ENCODE data around the gene DRAP1. TPM values are rescaled to one million over a fixed set of nuclear protein-coding genes. Genes with fewer than 3 reads are reported as not detected.
A peak's percentile ranks its signal among the peaks of the same experiment; 100 is the strongest.

Gene DRAP1
- total RNA-seq, 2 donors from 2014 or later, result 83.8 to 103 TPM

DNA sequence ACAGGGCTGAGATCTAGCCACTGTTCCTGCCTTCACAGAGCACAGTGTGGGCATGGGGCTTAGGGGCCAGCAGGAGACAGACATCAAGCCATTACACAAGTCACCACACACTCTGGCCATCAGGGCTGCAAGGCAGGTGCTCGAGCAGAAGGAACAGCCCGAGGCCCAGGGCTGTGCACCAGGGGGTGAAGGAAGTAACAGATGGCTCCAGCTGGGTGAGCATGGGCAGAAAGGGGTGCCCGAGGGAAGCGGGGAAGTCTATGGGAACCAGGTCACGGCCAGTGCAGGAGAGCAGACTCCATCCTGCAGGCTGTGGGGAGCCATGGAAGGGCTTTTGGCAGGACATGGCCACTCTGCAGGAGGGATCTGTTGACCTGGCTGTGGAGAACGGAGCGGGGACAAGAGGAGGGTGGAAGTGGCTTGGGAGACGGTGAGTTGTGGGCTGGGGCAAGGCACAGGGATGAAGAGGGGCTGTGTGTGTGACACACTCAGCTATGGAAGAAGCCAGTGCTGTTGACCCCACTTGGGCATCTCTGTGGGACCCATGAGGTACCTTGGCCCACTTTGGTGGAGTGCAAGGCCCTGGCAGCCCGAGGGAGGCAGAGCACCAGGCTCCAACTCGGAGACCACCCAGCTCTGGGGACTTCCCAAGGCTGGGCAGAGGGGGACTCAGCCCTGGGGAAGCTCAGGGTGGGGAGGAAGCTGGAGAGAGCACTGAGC lies 4.0 kb upstream of the DRAP1 start:
- H3K27ac ChIP-seq (ENCODE audit: low read depth, low read length), result no peak overlapping the region
- H3K4me3 ChIP-seq (ENCODE audit: low read length), result no peak overlapping the region
- H3K4me1 ChIP-seq (ENCODE audit: control insufficient read depth, insufficient read depth, low read length), result peaks cover 7% of the 10 kb centered on the region
- H3K9me3 Mint-ChIP-seq, result no peaks in the 10 kb centered on the region
- peaks cover 5% of the 10 kb centered on the region for H3K4me1 Mint-ChIP-seq
- H3K36me3 Mint-ChIP-seq (ENCODE audit: low read depth), result no peaks in the 10 kb centered on the region
- WGBS, 2 experiments (ENCODE audit: insufficient coverage in 1 of 2, insufficient read length in 1 of 2), result 80 to 95% methylated on average over 4 to 10 of the region's 10 CpGs
- peaks cover 8% of the 10 kb centered on the region for H3K36me3 ChIP-seq (ENCODE audit: control insufficient read depth, insufficient read depth, low read length)
- H3K9me3 ChIP-seq (ENCODE audit: control insufficient read depth, low read length), result no peaks in the 10 kb centered on the region
- DNase-seq, result peak; percentile 49
- H3K27me3 ChIP-seq (ENCODE audit: control insufficient read depth, insufficient read depth, low read length, poor library complexity, severe bottlenecking), result no peaks in the 10 kb centered on the region
- no peak overlapping the region for H3K4me3 Mint-ChIP-seq
- no peak overlapping the region for H3K9ac ChIP-seq (ENCODE audit: extremely low read depth, low read length, poor library complexity, severe bottlenecking)
- peak overlapping the region; percentile 79 for H3K27ac Mint-ChIP-seq
- no peak for TF ChIP-seq CTCF (conservative IDR thresholded peaks at IDR 0.05)
- peaks cover 13% of the 10 kb centered on the region for H3K27me3 Mint-ChIP-seq (ENCODE audit: insufficient read depth)

DNA sequence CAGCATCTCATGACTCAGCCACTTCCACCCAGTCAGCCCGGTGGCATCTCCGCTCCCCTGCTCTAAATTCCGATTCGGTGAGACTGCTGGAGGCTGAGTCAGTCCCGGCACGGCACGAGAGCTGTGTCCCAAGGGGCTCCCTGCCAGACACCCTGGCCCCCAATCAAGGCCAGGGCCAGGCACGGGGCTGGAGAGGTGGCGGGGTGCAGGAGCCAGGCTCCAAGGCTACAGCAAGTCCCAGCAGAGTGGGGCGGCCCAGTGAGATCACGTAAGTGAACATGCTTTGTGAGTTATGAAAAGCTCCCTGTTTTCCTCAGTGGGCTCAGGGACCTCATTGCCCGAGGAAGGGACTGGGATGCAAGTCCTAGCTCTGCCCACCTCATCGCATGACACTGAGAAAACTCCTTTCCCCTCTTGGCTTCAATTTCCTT lies 3.4 kb upstream of the DRAP1 start:
- H3K9me3 ChIP-seq (ENCODE audit: control insufficient read depth, low read length), result no peaks in the 10 kb centered on the region
- H3K4me1 ChIP-seq (ENCODE audit: control insufficient read depth, insufficient read depth, low read length), result peaks cover 7% of the 10 kb centered on the region
- 62 to 68% methylated on average over 13 of the region's 13 CpGs for WGBS, 2 experiments (ENCODE audit: insufficient coverage in 1 of 2, insufficient read length in 1 of 2)
- no peaks in the 10 kb centered on the region for H3K36me3 Mint-ChIP-seq (ENCODE audit: low read depth)
- H3K27me3 ChIP-seq (ENCODE audit: control insufficient read depth, insufficient read depth, low read length, poor library complexity, severe bottlenecking), result no peaks in the 10 kb centered on the region
- peaks cover 7% of the 10 kb centered on the region for H3K27me3 Mint-ChIP-seq (ENCODE audit: insufficient read depth)
- no peak overlapping the region for H3K27ac Mint-ChIP-seq
- no peak overlapping the region for H3K9ac ChIP-seq (ENCODE audit: extremely low read depth, low read length, poor library complexity, severe bottlenecking)
- peaks cover 8% of the 10 kb centered on the region for H3K36me3 ChIP-seq (ENCODE audit: control insufficient read depth, insufficient read depth, low read length)
- peaks cover 5% of the 10 kb centered on the region for H3K4me1 Mint-ChIP-seq
- no peak overlapping the region for H3K27ac ChIP-seq (ENCODE audit: low read depth, low read length)
- no peaks in the 10 kb centered on the region for H3K9me3 Mint-ChIP-seq
- H3K4me3 ChIP-seq (ENCODE audit: low read length), result no peak overlapping the region
- peak; percentile 80 for DNase-seq
- TF ChIP-seq CTCF (conservative IDR thresholded peaks at IDR 0.05), result no peak
- H3K4me3 Mint-ChIP-seq, result no peak overlapping the region

DNA sequence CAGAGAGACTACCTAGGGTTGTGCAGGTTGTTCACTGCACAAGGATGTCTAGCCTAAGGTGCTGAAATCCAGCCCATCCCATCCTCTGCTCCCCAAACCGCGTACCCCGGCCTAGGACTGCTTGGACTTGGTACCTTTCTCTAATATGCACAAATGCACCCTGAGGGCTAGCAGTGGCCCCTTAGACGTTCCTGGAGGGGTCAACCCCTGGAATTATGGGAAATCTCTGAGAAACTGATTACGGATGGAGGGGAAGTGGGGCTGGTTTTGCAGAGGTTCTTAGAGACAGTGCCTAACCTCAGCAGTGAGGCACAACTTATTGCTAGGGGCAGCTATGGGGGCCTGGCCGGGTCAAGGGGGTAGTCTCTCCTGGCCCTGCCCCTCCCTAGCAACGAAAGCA lies 2.8 kb upstream of the DRAP1 start:
- Mint-ChIP-seq H3K36me3 (ENCODE audit: low read depth) (no peaks in the 10 kb centered on the region), H3K9me3 (no peaks in the 10 kb centered on the region), H3K27me3 (ENCODE audit: insufficient read depth) (peaks cover 4% of the 10 kb centered on the region), H3K4me1 (peaks cover 5% of the 10 kb centered on the region), H3K4me3 (peak overlapping the region; percentile 79), H3K27ac (no peak overlapping the region)
- WGBS, 2 experiments (ENCODE audit: insufficient coverage in 1 of 2, insufficient read length in 1 of 2), result 90 to 95% methylated on average over 6 to 7 of the region's 7 CpGs
- H3K36me3 ChIP-seq (ENCODE audit: control insufficient read depth, insufficient read depth, low read length), result peaks cover 8% of the 10 kb centered on the region
- peak; percentile 39 for DNase-seq
- no peaks in the 10 kb centered on the region for H3K27me3 ChIP-seq (ENCODE audit: control insufficient read depth, insufficient read depth, low read length, poor library complexity, severe bottlenecking)
- no peak overlapping the region for H3K9ac ChIP-seq (ENCODE audit: extremely low read depth, low read length, poor library complexity, severe bottlenecking)
- no peak for TF ChIP-seq CTCF (conservative IDR thresholded peaks at IDR 0.05)
- H3K4me1 ChIP-seq (ENCODE audit: control insufficient read depth, insufficient read depth, low read length), result peaks cover 7% of the 10 kb centered on the region
- H3K9me3 ChIP-seq (ENCODE audit: control insufficient read depth, low read length), result no peaks in the 10 kb centered on the region
- H3K27ac ChIP-seq (ENCODE audit: low read depth, low read length), result no peak overlapping the region
- H3K4me3 ChIP-seq (ENCODE audit: low read length), result no peak overlapping the region

Measured in endodermal cell (in vitro differentiated cells).